Osteocyte (in vitro differentiated cells): ENCODE measurements around the gene ALK. TPM values are rescaled to one million over a fixed set of nuclear protein-coding genes. Genes with fewer than 3 reads are reported as not detected.

Source experiments
- DNase-seq: peaks from one replicate; pipeline ENCODE4 v3.0.0; 2021; ENCODE audit warnings: mixed read lengths; ENCODE audit not compliant: unreplicated experiment; ENCODE audit errors: extremely low spot score
- H3K27ac Mint-ChIP-seq: one replicate; pipeline ENCODE4 v1.8.0; 2021; ENCODE audit warnings: mild to moderate bottlenecking, mixed read lengths; ENCODE audit not compliant: unreplicated experiment
- H3K27me3 Mint-ChIP-seq: one replicate; pipeline ENCODE4 v1.8.0; 2021; ENCODE audit warnings: mixed read lengths; ENCODE audit not compliant: unreplicated experiment
- H3K36me3 Mint-ChIP-seq: one replicate; pipeline ENCODE4 v1.8.0; 2021; ENCODE audit warnings: mixed read lengths; ENCODE audit not compliant: unreplicated experiment
- H3K4me1 Mint-ChIP-seq: one replicate; pipeline ENCODE4 v1.8.0; 2021; ENCODE audit warnings: mixed read lengths; ENCODE audit not compliant: unreplicated experiment
- H3K4me3 Mint-ChIP-seq: one replicate; pipeline ENCODE4 v1.8.0; 2021; ENCODE audit warnings: mild to moderate bottlenecking, moderate library complexity, mixed read lengths; ENCODE audit not compliant: unreplicated experiment
- H3K9me3 Mint-ChIP-seq: one replicate; pipeline ENCODE4 v1.8.0; 2021; ENCODE audit warnings: mixed read lengths; ENCODE audit not compliant: unreplicated experiment
- CTCF ChIP-seq: fragments of 200-600 bp; sonication (generic); IDR thresholded peaks from 2 replicates; pipeline ENCODE4 v1.5.0; 2021; ENCODE audit warnings: antibody characterized with exemption, mild to moderate bottlenecking, moderate library complexity
- total RNA-seq: library from RNA; stranded (reverse); gene quantifications from 2 replicates; pipeline ENCODE4 v1.2.1, GENCODE V29; 2021

The ALK gene
- total RNA-seq, 1 donor from 2014 or later, result not detected

- Mint-ChIP-seq H3K36me3 (no peaks in the 10 kb centered on the region), H3K27ac (no peak overlapping the region), H3K9me3 (no peaks in the 10 kb centered on the region), H3K27me3 (peaks cover 4% of the 10 kb centered on the region), H3K4me1 (no peaks in the 10 kb centered on the region), H3K4me3 (no peak overlapping the region)
- DNase-seq, result no peak
- no peak for TF ChIP-seq CTCF
These were observed 31.6 kb upstream of the ALK start for GRCh38 chr2:29952973-29953372.

- peaks cover 4% of the 10 kb centered on the region for H3K27me3 Mint-ChIP-seq
- H3K36me3 Mint-ChIP-seq, result no peaks in the 10 kb centered on the region
- H3K9me3 Mint-ChIP-seq, result no peaks in the 10 kb centered on the region
- no peaks in the 10 kb centered on the region for H3K4me1 Mint-ChIP-seq
- DNase-seq, result no peak
- H3K4me3 Mint-ChIP-seq, result no peak overlapping the region
- no peak for TF ChIP-seq CTCF
- no peak overlapping the region for H3K27ac Mint-ChIP-seq
These were observed 30.2 kb upstream of the ALK start for GRCh38 chr2:29951576-29951975.

GRCh38 chr2:29950481-29950880 lies 29.1 kb upstream of the ALK start:
- no peaks in the 10 kb centered on the region for H3K4me1 Mint-ChIP-seq
- no peak for TF ChIP-seq CTCF
- DNase-seq, result no peak
- H3K9me3 Mint-ChIP-seq, result no peaks in the 10 kb centered on the region
- H3K36me3 Mint-ChIP-seq, result no peaks in the 10 kb centered on the region
- no peak overlapping the region for H3K27ac Mint-ChIP-seq
- peaks cover 4% of the 10 kb centered on the region for H3K27me3 Mint-ChIP-seq
- no peak overlapping the region for H3K4me3 Mint-ChIP-seq

- TF ChIP-seq CTCF, result no peak
- H3K27me3 Mint-ChIP-seq, result no peaks in the 10 kb centered on the region
- H3K4me3 Mint-ChIP-seq, result no peak overlapping the region
- no peaks in the 10 kb centered on the region for H3K9me3 Mint-ChIP-seq
- H3K27ac Mint-ChIP-seq, result no peak overlapping the region
- H3K36me3 Mint-ChIP-seq, result no peaks in the 10 kb centered on the region
- no peak for DNase-seq
- no peaks in the 10 kb centered on the region for H3K4me1 Mint-ChIP-seq
These were observed 27.7 kb upstream of the ALK start for GRCh38 chr2:29949042-29949441.

GRCh38 chr2:29946505-29946904 lies 25.1 kb upstream of the ALK start:
- DNase-seq, result no peak
- H3K27ac Mint-ChIP-seq, result no peak overlapping the region
- no peaks in the 10 kb centered on the region for H3K4me1 Mint-ChIP-seq
- H3K9me3 Mint-ChIP-seq, result no peaks in the 10 kb centered on the region
- TF ChIP-seq CTCF, result no peak
- H3K27me3 Mint-ChIP-seq, result no peaks in the 10 kb centered on the region
- no peaks in the 10 kb centered on the region for H3K36me3 Mint-ChIP-seq
- H3K4me3 Mint-ChIP-seq, result no peak overlapping the region
